ENCODE results near the gene FHIT. TPM values are rescaled to one million over a fixed set of nuclear protein-coding genes. Genes with fewer than 3 reads are reported as not detected.

The FHIT gene
- total and polyA plus RNA-seq, 2 experiments from 2014 or later: 9.7 to 16.2 TPM

DNA sequence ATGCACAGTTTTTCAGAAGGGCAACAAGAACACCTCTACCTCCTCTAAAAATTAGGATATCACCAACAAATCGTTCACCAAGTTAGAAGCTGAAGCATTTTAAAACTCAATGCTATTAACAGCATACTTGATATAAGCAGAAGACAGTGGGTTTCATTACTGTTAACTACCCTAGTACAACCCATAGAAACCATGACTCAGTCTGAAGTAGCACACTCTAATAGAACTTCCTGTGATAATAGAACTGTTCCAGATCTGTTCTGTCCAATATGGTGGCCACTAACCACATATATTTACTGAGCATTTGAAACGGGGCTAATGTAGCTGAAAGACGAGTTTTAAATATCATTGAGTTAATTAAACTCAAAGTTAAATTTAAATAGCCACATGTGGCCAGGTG lies 1075.6 kb downstream of the FHIT start:
- H2AFZ ChIP-seq: no peak overlapping the region
- H3K9me2 ChIP-seq (replicated peaks; ENCODE audit: insufficient read depth): no peaks in the 10 kb centered on the region
- WGBS (ENCODE audit: low lambda C conversion rate, missing lambda C conversion rate): 94% methylated on average over 3 of the region's 3 CpGs
- TF ChIP-seq EZH2 (IDR thresholded peaks at IDR 0.05; ENCODE audit: borderline replicate concordance): no peak
- H3K4me3 ChIP-seq: no peak overlapping the region
- H3K27ac ChIP-seq: no peak overlapping the region
- H3K27me3 ChIP-seq: no peaks in the 10 kb centered on the region
- no peaks in the 10 kb centered on the region for H4K20me1 ChIP-seq (ENCODE audit: insufficient read depth, poor library complexity, severe bottlenecking)
- H3K79me2 ChIP-seq: no peaks in the 10 kb centered on the region
- no peaks in the 10 kb centered on the region for H3K36me3 ChIP-seq (replicated peaks; ENCODE audit: insufficient read depth, low read depth)
- H3K4me1 ChIP-seq (ENCODE audit: insufficient read depth): no peaks in the 10 kb centered on the region
- H3K9me3 ChIP-seq (ENCODE audit: low read depth): no peaks in the 10 kb centered on the region
- DNase-seq (ENCODE audit: low spot score): no peak
- no peak overlapping the region for H3K4me2 ChIP-seq

DNA sequence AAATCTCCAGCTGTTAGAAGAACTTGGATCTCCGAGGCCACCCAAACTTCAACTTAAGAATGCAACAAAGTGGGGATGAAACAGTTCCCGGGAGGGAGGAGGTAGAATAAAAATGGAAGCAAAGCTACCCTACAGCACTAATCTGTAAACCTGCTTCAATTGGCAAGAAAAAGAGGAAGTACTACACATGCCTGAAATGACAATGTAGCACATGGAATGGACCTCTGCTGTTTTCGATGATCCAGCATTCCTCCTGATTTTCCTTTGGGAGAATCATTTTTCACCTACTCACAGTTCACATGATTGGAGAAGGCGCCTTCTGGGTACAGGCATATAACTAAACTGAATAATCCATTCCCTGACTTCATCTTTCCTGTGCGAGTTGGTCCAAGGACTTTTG lies 1081.5 kb downstream of the FHIT start:
- no peak overlapping the region for H3K4me2 ChIP-seq
- no peak overlapping the region for H3K4me3 ChIP-seq
- no peaks in the 10 kb centered on the region for H3K9me3 ChIP-seq (ENCODE audit: low read depth)
- H4K20me1 ChIP-seq (ENCODE audit: insufficient read depth, poor library complexity, severe bottlenecking): no peaks in the 10 kb centered on the region
- TF ChIP-seq, protein P1, sequence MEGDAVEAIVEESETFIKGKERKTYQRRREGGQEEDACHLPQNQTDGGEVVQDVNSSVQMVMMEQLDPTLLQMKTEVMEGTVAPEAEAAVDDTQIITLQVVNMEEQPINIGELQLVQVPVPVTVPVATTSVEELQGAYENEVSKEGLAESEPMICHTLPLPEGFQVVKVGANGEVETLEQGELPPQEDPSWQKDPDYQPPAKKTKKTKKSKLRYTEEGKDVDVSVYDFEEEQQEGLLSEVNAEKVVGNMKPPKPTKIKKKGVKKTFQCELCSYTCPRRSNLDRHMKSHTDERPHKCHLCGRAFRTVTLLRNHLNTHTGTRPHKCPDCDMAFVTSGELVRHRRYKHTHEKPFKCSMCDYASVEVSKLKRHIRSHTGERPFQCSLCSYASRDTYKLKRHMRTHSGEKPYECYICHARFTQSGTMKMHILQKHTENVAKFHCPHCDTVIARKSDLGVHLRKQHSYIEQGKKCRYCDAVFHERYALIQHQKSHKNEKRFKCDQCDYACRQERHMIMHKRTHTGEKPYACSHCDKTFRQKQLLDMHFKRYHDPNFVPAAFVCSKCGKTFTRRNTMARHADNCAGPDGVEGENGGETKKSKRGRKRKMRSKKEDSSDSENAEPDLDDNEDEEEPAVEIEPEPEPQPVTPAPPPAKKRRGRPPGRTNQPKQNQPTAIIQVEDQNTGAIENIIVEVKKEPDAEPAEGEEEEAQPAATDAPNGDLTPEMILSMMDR (IDR thresholded peaks at IDR 0.05; ENCODE audit: poor library complexity): no peak
- TF ChIP-seq EZH2phosphoT487 (IDR thresholded peaks at IDR 0.05; ENCODE audit: low read depth, severe bottlenecking, unreplicated experiment): no peak
- no peak for TF ChIP-seq EZH2 (IDR thresholded peaks at IDR 0.05; ENCODE audit: borderline replicate concordance)
- H2AFZ ChIP-seq: no peak overlapping the region
- no peaks in the 10 kb centered on the region for H3K27me3 ChIP-seq
- H3K79me2 ChIP-seq: no peaks in the 10 kb centered on the region
- H3K27ac ChIP-seq: no peak overlapping the region
- H3K36me3 ChIP-seq (replicated peaks; ENCODE audit: insufficient read depth, low read depth): no peaks in the 10 kb centered on the region
- H3K4me1 ChIP-seq (ENCODE audit: insufficient read depth): no peaks in the 10 kb centered on the region
- DNase-seq (ENCODE audit: low spot score): no peak
- H3K9me2 ChIP-seq (replicated peaks; ENCODE audit: insufficient read depth): no peaks in the 10 kb centered on the region
- WGBS (ENCODE audit: low lambda C conversion rate, missing lambda C conversion rate): 90% methylated on average over 5 of the region's 5 CpGs

DNA sequence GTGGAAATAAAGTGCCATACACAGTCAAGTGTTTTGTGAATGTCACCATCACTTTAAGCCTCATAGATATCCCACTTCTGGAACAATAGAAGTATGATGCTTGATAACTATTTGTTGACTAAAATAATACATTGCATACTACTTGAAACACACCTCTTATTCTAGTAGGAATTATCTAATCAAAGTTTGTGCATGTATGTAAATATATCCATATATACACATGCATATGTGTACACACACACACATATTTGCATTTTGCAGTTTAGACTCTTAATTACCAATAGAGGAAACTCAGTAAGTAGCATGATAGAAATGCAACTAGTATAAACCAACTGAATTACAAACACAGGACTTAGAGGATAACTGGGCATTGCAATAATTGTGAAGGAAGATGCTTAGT lies 1084.1 kb downstream of the FHIT start:
- H3K9me2 ChIP-seq (replicated peaks; ENCODE audit: insufficient read depth): no peaks in the 10 kb centered on the region
- no peak overlapping the region for H3K27ac ChIP-seq
- H3K4me2 ChIP-seq: no peak overlapping the region
- H3K4me1 ChIP-seq (ENCODE audit: insufficient read depth): no peaks in the 10 kb centered on the region
- no peaks in the 10 kb centered on the region for H3K27me3 ChIP-seq
- no peak overlapping the region for H3K4me3 ChIP-seq
- no peak overlapping the region for H2AFZ ChIP-seq
- no peaks in the 10 kb centered on the region for H3K9me3 ChIP-seq (ENCODE audit: low read depth)
- H3K79me2 ChIP-seq: no peaks in the 10 kb centered on the region
- no peaks in the 10 kb centered on the region for H4K20me1 ChIP-seq (ENCODE audit: insufficient read depth, poor library complexity, severe bottlenecking)
- no peaks in the 10 kb centered on the region for H3K36me3 ChIP-seq (replicated peaks; ENCODE audit: insufficient read depth, low read depth)
- TF ChIP-seq, protein P1 (IDR thresholded peaks at IDR 0.05; ENCODE audit: poor library complexity): no peak
- TF ChIP-seq EZH2 (IDR thresholded peaks at IDR 0.05; ENCODE audit: borderline replicate concordance): no peak
- no peak for DNase-seq (ENCODE audit: low spot score)

DNA sequence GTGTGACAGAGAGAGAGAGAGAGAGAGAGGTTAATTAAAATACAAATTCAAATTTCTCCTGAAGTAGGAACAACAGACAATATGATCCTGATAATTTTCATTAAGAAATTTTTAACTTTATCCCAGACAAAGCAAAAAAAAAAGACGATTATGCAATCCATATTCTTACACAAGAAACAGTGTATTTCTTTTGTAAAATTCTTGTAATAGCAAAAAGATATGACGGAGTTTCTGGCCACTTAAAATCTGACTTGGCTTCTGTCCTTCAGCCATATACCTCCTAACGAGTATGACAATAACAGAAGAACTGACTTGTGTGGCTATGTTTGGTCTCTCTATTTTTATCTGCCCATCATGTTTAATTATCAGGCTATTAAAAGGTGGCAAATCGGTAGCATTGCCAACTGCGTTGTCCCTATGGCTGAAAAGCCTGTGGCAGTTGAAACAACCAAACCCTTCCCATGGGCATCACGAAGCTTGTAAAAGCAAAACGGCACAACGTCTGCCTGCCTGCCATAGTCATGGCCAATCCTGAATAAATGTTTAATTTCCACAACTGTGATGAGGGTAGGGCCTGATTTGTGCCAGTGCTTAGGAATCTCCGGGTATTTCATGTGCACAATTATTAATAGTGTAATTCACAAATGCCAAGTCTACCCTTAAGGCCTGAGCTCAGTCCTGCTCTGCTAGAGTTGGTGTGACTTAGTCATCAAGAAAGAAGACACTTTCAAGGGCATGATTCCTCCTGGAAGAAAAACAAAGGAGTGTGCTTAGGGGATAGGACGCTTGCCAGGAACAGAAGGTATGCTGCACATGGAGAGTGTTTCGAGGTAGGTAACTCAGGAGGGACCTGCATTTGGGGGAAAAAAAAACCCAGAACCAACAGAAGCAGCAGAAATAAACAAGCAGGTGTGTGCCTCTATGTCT lies 1090.2 kb downstream of the FHIT start:
- H4K20me1 ChIP-seq (ENCODE audit: insufficient read depth, poor library complexity, severe bottlenecking): no peaks in the 10 kb centered on the region
- no peaks in the 10 kb centered on the region for H3K36me3 ChIP-seq (replicated peaks; ENCODE audit: insufficient read depth, low read depth)
- H3K4me2 ChIP-seq: no peak overlapping the region
- no peaks in the 10 kb centered on the region for H3K9me2 ChIP-seq (replicated peaks; ENCODE audit: insufficient read depth)
- H2AFZ ChIP-seq: no peak overlapping the region
- 91% methylated on average over 11 of the region's 11 CpGs for WGBS (ENCODE audit: low lambda C conversion rate, missing lambda C conversion rate)
- DNase-seq (ENCODE audit: low spot score): no peak
- H3K9me3 ChIP-seq (ENCODE audit: low read depth): no peaks in the 10 kb centered on the region
- no peak overlapping the region for H3K27ac ChIP-seq
- no peaks in the 10 kb centered on the region for H3K4me1 ChIP-seq (ENCODE audit: insufficient read depth)
- no peak overlapping the region for H3K4me3 ChIP-seq
- no peak for TF ChIP-seq EZH2phosphoT487 (IDR thresholded peaks at IDR 0.05; ENCODE audit: low read depth, severe bottlenecking, unreplicated experiment)
- TF ChIP-seq EZH2 (IDR thresholded peaks at IDR 0.05; ENCODE audit: borderline replicate concordance): no peak
- TF ChIP-seq, protein P1 (IDR thresholded peaks at IDR 0.05; ENCODE audit: poor library complexity): no peak
- no peaks in the 10 kb centered on the region for H3K79me2 ChIP-seq
- H3K27me3 ChIP-seq: no peaks in the 10 kb centered on the region

All from hepatocyte (in vitro differentiated cells).